Ascending aorta (tissue), 2 donors: ENCODE measurements around the gene CCBE1. TPM values are rescaled to one million over a fixed set of nuclear protein-coding genes. Genes with fewer than 3 reads are reported as not detected.

Experiments used
- DNase-seq, 2 donors: peaks; one replicate each; pipeline ENCODE4 v3.0.0-alpha.2; 2019; ENCODE audit warnings: low spot score in 2 of 2
- H3K27ac ChIP-seq, 2 donors: fragments of 200-600 bp; sonication (generic); one replicate each; pipeline ENCODE4 v1.5.1; 2016 to 2017; ENCODE audit warnings: mild to moderate bottlenecking in 1 of 2
- H3K27me3 ChIP-seq: fragments of 200-600 bp; sonication (generic); one replicate; pipeline ENCODE4 v1.5.1; 2017
- H3K36me3 ChIP-seq, 2 donors: fragments of 200-600 bp; sonication (generic); one replicate each; pipeline ENCODE4 v1.5.1; 2016
- H3K4me1 ChIP-seq, 2 donors: fragments of 200-600 bp; sonication (generic); one replicate each; pipeline ENCODE4 v1.5.1; 2016 to 2017; ENCODE audit warnings: mild to moderate bottlenecking in 1 of 2
- H3K4me3 ChIP-seq, 2 donors: fragments of 200-600 bp; sonication (generic); one replicate each; pipeline ENCODE4 v1.5.1; 2016 to 2017; ENCODE audit warnings: mild to moderate bottlenecking in 1 of 2
- H3K9me3 ChIP-seq, 2 donors: fragments of 200-600 bp; sonication (generic); one replicate each; pipeline ENCODE4 v1.5.1; 2016
- intact Hi-C: fragments of 100-400 bp; cut with DNase I; formaldehyde crosslinking; loops from one replicate; pipeline ENCODE4 v1.15.1; 2023
- total RNA-seq: library from RNA; depleted of rRNA; stranded (reverse); fragments of >200 nt; gene quantifications from one replicate; pipeline ENCODE4 v1.1.0, GENCODE V29; 2016
- TF ChIP-seq, protein P1 (sequence below), 3 experiments: fragments of 200-600 bp in 2 of 3; fragments of 450-650 bp in 1 of 3; sonication (generic) in 2 of 3; IDR thresholded peaks; one replicate each; pipeline ENCODE4 v1.5.1; 2016 to 2019; ENCODE audit warnings: antibody characterized with exemption in 3 of 3, mild to moderate bottlenecking in 1 of 3, moderate library complexity in 1 of 3

CCBE1 gene
- total RNA-seq, 1 donor from 2014 or later: 0.32 TPM

GRCh38 chr18:59549503-59550173 lies 147.6 kb downstream of the CCBE1 start:
- TF ChIP-seq, protein P1, sequence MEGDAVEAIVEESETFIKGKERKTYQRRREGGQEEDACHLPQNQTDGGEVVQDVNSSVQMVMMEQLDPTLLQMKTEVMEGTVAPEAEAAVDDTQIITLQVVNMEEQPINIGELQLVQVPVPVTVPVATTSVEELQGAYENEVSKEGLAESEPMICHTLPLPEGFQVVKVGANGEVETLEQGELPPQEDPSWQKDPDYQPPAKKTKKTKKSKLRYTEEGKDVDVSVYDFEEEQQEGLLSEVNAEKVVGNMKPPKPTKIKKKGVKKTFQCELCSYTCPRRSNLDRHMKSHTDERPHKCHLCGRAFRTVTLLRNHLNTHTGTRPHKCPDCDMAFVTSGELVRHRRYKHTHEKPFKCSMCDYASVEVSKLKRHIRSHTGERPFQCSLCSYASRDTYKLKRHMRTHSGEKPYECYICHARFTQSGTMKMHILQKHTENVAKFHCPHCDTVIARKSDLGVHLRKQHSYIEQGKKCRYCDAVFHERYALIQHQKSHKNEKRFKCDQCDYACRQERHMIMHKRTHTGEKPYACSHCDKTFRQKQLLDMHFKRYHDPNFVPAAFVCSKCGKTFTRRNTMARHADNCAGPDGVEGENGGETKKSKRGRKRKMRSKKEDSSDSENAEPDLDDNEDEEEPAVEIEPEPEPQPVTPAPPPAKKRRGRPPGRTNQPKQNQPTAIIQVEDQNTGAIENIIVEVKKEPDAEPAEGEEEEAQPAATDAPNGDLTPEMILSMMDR (IDR thresholded peaks at IDR 0.05): no peak
- Histone ChIP-seq H3K36me3 (no peaks in the 10 kb centered on the region), H3K27ac (no peak overlapping the region), H3K27me3 (no peaks in the 10 kb centered on the region), H3K4me3 (no peak overlapping the region), H3K4me1 (no peaks in the 10 kb centered on the region), H3K9me3 (no peaks in the 10 kb centered on the region)
- DNase-seq: no peak
- intact Hi-C loops: no loop called here

DNA sequence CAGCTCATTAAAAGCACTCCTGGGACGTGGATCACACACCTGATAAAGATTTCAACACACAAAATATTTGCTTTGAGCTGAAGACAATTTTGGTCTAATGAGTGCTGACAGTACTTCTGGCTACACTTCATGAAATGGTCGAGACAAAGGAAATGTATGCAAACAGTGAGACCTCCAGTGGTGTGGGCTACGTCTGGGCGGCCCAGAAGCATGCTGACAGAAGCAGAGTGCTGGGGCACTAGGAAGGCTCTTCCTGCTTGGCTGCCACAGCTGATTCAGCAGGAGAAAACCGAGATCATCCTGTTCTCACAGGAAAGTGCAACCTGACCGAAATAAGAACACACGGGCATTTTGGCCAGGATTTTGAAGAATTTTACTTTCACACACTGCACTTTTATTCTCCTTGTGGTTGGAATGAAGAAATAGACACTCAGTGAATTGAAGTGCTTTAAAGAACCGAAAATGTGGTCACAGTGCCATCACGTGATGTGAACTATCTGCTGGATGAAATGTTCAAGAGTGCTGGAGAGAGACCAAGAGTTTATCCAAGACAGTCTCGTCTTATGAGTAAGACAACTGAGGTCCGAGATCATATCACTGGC lies 149.5 kb downstream of the CCBE1 start:
- no peaks in the 10 kb centered on the region for H3K27me3 ChIP-seq
- TF ChIP-seq, protein P1 (IDR thresholded peaks at IDR 0.05): no peak
- H3K4me3 ChIP-seq: no peak overlapping the region
- H3K36me3 ChIP-seq: no peaks in the 10 kb centered on the region
- DNase-seq: no peak
- H3K27ac ChIP-seq: no peak overlapping the region
- H3K4me1 ChIP-seq: no peaks in the 10 kb centered on the region
- intact Hi-C loops: no loop called here
- H3K9me3 ChIP-seq: no peaks in the 10 kb centered on the region

GRCh38 chr18:59546188-59546587 lies 151.0 kb downstream of the CCBE1 start:
- H3K36me3 ChIP-seq: no peaks in the 10 kb centered on the region
- intact Hi-C loops: no loop called here
- no peak for DNase-seq
- no peaks in the 10 kb centered on the region for H3K27me3 ChIP-seq
- H3K4me1 ChIP-seq: no peaks in the 10 kb centered on the region
- TF ChIP-seq, protein P1 (IDR thresholded peaks at IDR 0.05): no peak
- H3K27ac ChIP-seq: no peak overlapping the region
- H3K9me3 ChIP-seq: no peaks in the 10 kb centered on the region
- H3K4me3 ChIP-seq: no peak overlapping the region

GRCh38 chr18:59540780-59541179 lies 156.4 kb downstream of the CCBE1 start:
- no peak overlapping the region for H3K27ac ChIP-seq
- TF ChIP-seq, protein P1 (IDR thresholded peaks at IDR 0.05): no peak
- H3K36me3 ChIP-seq: no peaks in the 10 kb centered on the region
- intact Hi-C loops: no loop called here
- no peaks in the 10 kb centered on the region for H3K9me3 ChIP-seq
- no peaks in the 10 kb centered on the region for H3K4me1 ChIP-seq
- no peaks in the 10 kb centered on the region for H3K27me3 ChIP-seq
- no peak overlapping the region for H3K4me3 ChIP-seq
- DNase-seq: no peak

GRCh38 chr18:59540346-59540745 lies 156.9 kb downstream of the CCBE1 start:
- H3K9me3 ChIP-seq: no peaks in the 10 kb centered on the region
- no peak for DNase-seq
- H3K27me3 ChIP-seq: no peaks in the 10 kb centered on the region
- TF ChIP-seq, protein P1 (IDR thresholded peaks at IDR 0.05): no peak
- H3K27ac ChIP-seq: no peak overlapping the region
- H3K4me3 ChIP-seq: no peak overlapping the region
- intact Hi-C loops: no loop called here
- H3K36me3 ChIP-seq: no peaks in the 10 kb centered on the region
- no peaks in the 10 kb centered on the region for H3K4me1 ChIP-seq
